Osteocyte (in vitro differentiated cells): Measurements from ENCODE around the gene BST1. TPM values are rescaled to one million over a fixed set of nuclear protein-coding genes. Genes with fewer than 3 reads are reported as not detected.
A peak's percentile ranks its signal among the peaks of the same experiment; 100 is the strongest.

Experiments used
- DNase-seq: peaks from one replicate; pipeline ENCODE4 v3.0.0; 2021; ENCODE audit warnings: mixed read lengths; ENCODE audit not compliant: unreplicated experiment; ENCODE audit errors: extremely low spot score
- H3K27ac Mint-ChIP-seq: one replicate; pipeline ENCODE4 v1.8.0; 2021; ENCODE audit warnings: mild to moderate bottlenecking, mixed read lengths; ENCODE audit not compliant: unreplicated experiment
- H3K27me3 Mint-ChIP-seq: one replicate; pipeline ENCODE4 v1.8.0; 2021; ENCODE audit warnings: mixed read lengths; ENCODE audit not compliant: unreplicated experiment
- H3K36me3 Mint-ChIP-seq: one replicate; pipeline ENCODE4 v1.8.0; 2021; ENCODE audit warnings: mixed read lengths; ENCODE audit not compliant: unreplicated experiment
- H3K4me1 Mint-ChIP-seq: one replicate; pipeline ENCODE4 v1.8.0; 2021; ENCODE audit warnings: mixed read lengths; ENCODE audit not compliant: unreplicated experiment
- H3K4me3 Mint-ChIP-seq: one replicate; pipeline ENCODE4 v1.8.0; 2021; ENCODE audit warnings: mild to moderate bottlenecking, moderate library complexity, mixed read lengths; ENCODE audit not compliant: unreplicated experiment
- H3K9me3 Mint-ChIP-seq: one replicate; pipeline ENCODE4 v1.8.0; 2021; ENCODE audit warnings: mixed read lengths; ENCODE audit not compliant: unreplicated experiment
- total RNA-seq: library from RNA; stranded (reverse); gene quantifications from 2 replicates; pipeline ENCODE4 v1.2.1, GENCODE V29; 2021
- TF ChIP-seq, protein P1 (sequence below): fragments of 200-600 bp; sonication (generic); IDR thresholded peaks from 2 replicates; pipeline ENCODE4 v1.5.0; 2021; ENCODE audit warnings: antibody characterized with exemption, mild to moderate bottlenecking, moderate library complexity

The BST1 gene
- total RNA-seq, 1 donor from 2014 or later, result 0.54 TPM

- DNase-seq, result no peak
These were observed 12.0 kb downstream of the BST1 start for GRCh38 chr4:15714646-15715435.

DNA sequence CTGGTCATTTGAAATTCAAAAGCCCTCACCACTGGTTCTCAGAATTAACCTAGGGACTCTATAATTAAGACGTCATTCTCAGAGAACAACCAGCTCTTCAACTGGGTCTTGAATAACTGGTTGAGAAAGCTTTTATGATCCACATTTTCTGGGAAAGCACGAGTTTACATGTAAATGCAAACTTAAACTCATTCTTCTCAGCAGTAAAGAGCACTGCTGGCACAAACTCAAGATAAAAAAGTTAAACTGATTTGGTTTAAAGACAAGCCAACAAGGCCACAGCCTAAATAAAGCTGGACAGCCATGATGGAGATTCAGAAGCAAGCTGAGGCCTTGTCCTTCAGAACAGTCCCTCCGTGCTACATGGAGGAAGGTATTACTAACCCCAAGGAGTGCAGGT is 13.2 kb downstream of the BST1 start:
- H3K4me3 Mint-ChIP-seq, result no peak overlapping the region
- TF ChIP-seq, protein P1, sequence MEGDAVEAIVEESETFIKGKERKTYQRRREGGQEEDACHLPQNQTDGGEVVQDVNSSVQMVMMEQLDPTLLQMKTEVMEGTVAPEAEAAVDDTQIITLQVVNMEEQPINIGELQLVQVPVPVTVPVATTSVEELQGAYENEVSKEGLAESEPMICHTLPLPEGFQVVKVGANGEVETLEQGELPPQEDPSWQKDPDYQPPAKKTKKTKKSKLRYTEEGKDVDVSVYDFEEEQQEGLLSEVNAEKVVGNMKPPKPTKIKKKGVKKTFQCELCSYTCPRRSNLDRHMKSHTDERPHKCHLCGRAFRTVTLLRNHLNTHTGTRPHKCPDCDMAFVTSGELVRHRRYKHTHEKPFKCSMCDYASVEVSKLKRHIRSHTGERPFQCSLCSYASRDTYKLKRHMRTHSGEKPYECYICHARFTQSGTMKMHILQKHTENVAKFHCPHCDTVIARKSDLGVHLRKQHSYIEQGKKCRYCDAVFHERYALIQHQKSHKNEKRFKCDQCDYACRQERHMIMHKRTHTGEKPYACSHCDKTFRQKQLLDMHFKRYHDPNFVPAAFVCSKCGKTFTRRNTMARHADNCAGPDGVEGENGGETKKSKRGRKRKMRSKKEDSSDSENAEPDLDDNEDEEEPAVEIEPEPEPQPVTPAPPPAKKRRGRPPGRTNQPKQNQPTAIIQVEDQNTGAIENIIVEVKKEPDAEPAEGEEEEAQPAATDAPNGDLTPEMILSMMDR, result no peak
- H3K36me3 Mint-ChIP-seq, result no peaks in the 10 kb centered on the region

More at GRCh38 chr4:15714646-15715435, 12.0 kb downstream of the BST1 start:
- Mint-ChIP-seq H3K27ac (no peak overlapping the region), H3K4me3 (no peak overlapping the region), H3K36me3 (no peaks in the 10 kb centered on the region), H3K9me3 (no peaks in the 10 kb centered on the region), H3K4me1 (peaks cover 41% of the 10 kb centered on the region), H3K27me3 (no peaks in the 10 kb centered on the region)
- TF ChIP-seq, protein P1, result no peak

DNA sequence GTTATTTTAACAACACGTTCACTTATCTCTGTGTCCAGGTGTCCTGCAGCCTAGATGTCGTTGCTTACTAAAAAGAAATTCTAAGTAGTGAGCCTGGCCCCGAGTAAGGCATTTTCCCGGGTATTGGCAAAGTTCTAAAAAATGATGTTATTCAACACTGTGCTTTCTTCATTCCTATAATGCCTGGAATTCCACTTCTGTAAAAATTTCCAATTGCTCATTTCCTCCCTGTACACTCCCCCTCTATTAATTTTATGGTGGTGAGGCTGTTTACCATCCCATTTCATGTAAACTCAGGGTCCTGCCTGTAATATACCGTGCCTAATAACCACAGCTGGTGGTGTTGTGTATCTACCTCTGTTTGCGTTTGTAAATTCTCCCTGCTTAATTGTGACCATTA is 14.2 kb downstream of the BST1 start:
- DNase-seq, result no peak
- Mint-ChIP-seq H3K36me3 (no peaks in the 10 kb centered on the region), H3K27ac (peak overlapping the region; percentile 40), H3K9me3 (no peaks in the 10 kb centered on the region), H3K4me1 (peaks cover 41% of the 10 kb centered on the region), H3K4me3 (no peak overlapping the region), H3K27me3 (no peaks in the 10 kb centered on the region)
- TF ChIP-seq, protein P1, result no peak

More for the DNA sequence above, 13.2 kb downstream of the BST1 start:
- Mint-ChIP-seq H3K27me3 (no peaks in the 10 kb centered on the region), H3K9me3 (no peaks in the 10 kb centered on the region), H3K4me1 (peaks cover 41% of the 10 kb centered on the region), H3K27ac (peak overlapping the region; percentile 40)
- DNase-seq, result no peak

- no peak for DNase-seq
- TF ChIP-seq, protein P1, result no peak
- H3K4me3 Mint-ChIP-seq, result no peak overlapping the region
- peaks cover 41% of the 10 kb centered on the region for H3K4me1 Mint-ChIP-seq
- no peaks in the 10 kb centered on the region for H3K9me3 Mint-ChIP-seq
- H3K27ac Mint-ChIP-seq, result peak overlapping the region; percentile 47
- no peaks in the 10 kb centered on the region for H3K36me3 Mint-ChIP-seq
- H3K27me3 Mint-ChIP-seq, result no peaks in the 10 kb centered on the region
These were observed 15.0 kb downstream of the BST1 start for GRCh38 chr4:15717657-15718416.

- no peaks in the 10 kb centered on the region for H3K27me3 Mint-ChIP-seq
- H3K4me1 Mint-ChIP-seq, result peaks cover 43% of the 10 kb centered on the region
- H3K9me3 Mint-ChIP-seq, result no peaks in the 10 kb centered on the region
- TF ChIP-seq, protein P1, result no peak
- DNase-seq, result no peak
- H3K36me3 Mint-ChIP-seq, result no peaks in the 10 kb centered on the region
- H3K27ac Mint-ChIP-seq, result no peak overlapping the region
- no peak overlapping the region for H3K4me3 Mint-ChIP-seq
These were observed 15.6 kb downstream of the BST1 start for GRCh38 chr4:15718465-15718864.
